Endothelial cell of umbilical vein (primary cell): ENCODE data around the gene EEIG1. TPM values are rescaled to one million over a fixed set of nuclear protein-coding genes. Genes with fewer than 3 reads are reported as not detected.

Experiments
- BruUV-seq: library from RNA; stranded (reverse); fragments of 400-500 nt; replicated peaks from 2 replicates; lab custom pipeline; 2021; lab: Mats Ljungman, UMichigan
- CTCF ChIA-PET: fragments of 300-600, 350-600 bp; sonication (Branson Sonifier 250); formaldehyde crosslinking; loops from one replicate; lab custom pipeline; 2021; ENCODE audit warnings: antibody characterized with exemption, inconsistent platforms; lab: Charles Lee
- POLR2A ChIA-PET: fragments of 300-600, 350-600 bp; sonication (Branson Sonifier 250); formaldehyde crosslinking; loops from one replicate; lab custom pipeline; 2021; ENCODE audit warnings: antibody characterized with exemption, inconsistent platforms; lab: Charles Lee
- DNase-seq: peaks from one replicate; pipeline ENCODE4 v3.0.0-alpha.2; 2011; ENCODE audit warnings: low read depth, low spot score
- FAIRE-seq: peaks from 2 replicates; lab custom pipeline; 2011; peaks lifted over from hg19 to GRCh38; lab: Jason Lieb, UNC
- H2AFZ ChIP-seq: 2 replicates; pipeline ENCODE4 v1.6.0; 2012; ENCODE audit warnings: low read depth, low read length, control low read depth, inconsistent platforms
- H3K27ac ChIP-seq: 2 replicates; pipeline ENCODE4 v1.5.1; 2011; ENCODE audit warnings: low read depth, mild to moderate bottlenecking, control low read depth, low read length, moderate library complexity; ENCODE audit not compliant: insufficient read depth
- H3K27me3 ChIP-seq, 2 experiments: 2 replicates each; pipeline versions ENCODE4 v1.6.0 to v1.6.1; 2011; ENCODE audit warnings: low read length in 2 of 2, mixed read lengths in 1 of 2; ENCODE audit not compliant: control insufficient read depth in 2 of 2, insufficient read depth in 2 of 2
- H3K36me3 ChIP-seq, 2 experiments: 2 replicates in 1 of 2; 3 replicates in 1 of 2; pipeline ENCODE4 v1.5.1; 2011; ENCODE audit warnings: low read length in 2 of 2, mild to moderate bottlenecking in 1 of 2, moderate library complexity in 1 of 2; ENCODE audit not compliant: control insufficient read depth in 2 of 2, insufficient read depth in 2 of 2; ENCODE audit errors: extremely low read depth in 1 of 2
- H3K4me1 ChIP-seq: 3 replicates; pipeline ENCODE4 v1.5.1; 2011; ENCODE audit warnings: mild to moderate bottlenecking, low read length; ENCODE audit not compliant: control insufficient read depth, insufficient read depth; ENCODE audit errors: extremely low read depth
- H3K4me2 ChIP-seq: 2 replicates; pipeline ENCODE4 v1.6.1; 2011; ENCODE audit warnings: low read length, control low read depth, mixed read lengths; ENCODE audit not compliant: insufficient read depth
- H3K4me3 ChIP-seq, 3 experiments: fragments of 200-600 bp in 1 of 3; sonication (generic), shearing (Covaris generic) in 1 of 3; replicated peaks in 1 of 3; 2 replicates each; pipeline ENCODE4 v1.5.1; 2011 to 2016; ENCODE audit warnings: control low read depth in 3 of 3, low read length in 3 of 3, mild to moderate bottlenecking in 2 of 3, inconsistent platforms in 1 of 3, low read depth in 1 of 3, moderate library complexity in 1 of 3; ENCODE audit not compliant: insufficient read depth in 1 of 3
- H3K79me2 ChIP-seq: 2 replicates; pipeline ENCODE4 v1.6.0; 2012; ENCODE audit warnings: low read length, inconsistent platforms; ENCODE audit not compliant: control insufficient read depth, insufficient read depth
- H3K9ac ChIP-seq: replicated peaks from 2 replicates; pipeline ENCODE3; 2011; ENCODE audit warnings: low read length, control low read depth; ENCODE audit not compliant: insufficient read depth; ENCODE audit errors: extremely low read depth
- H3K9me1 ChIP-seq: replicated peaks from 3 replicates; pipeline ENCODE4 v1.6.0; 2011; ENCODE audit warnings: mild to moderate bottlenecking, low read length; ENCODE audit not compliant: control insufficient read depth, insufficient read depth; ENCODE audit errors: extremely low read depth
- H3K9me3 ChIP-seq: replicated peaks from 2 replicates; pipeline ENCODE4 v1.5.1; 2012; ENCODE audit warnings: low read length, inconsistent platforms; ENCODE audit not compliant: control insufficient read depth, insufficient read depth
- H4K20me1 ChIP-seq: replicated peaks from 2 replicates; pipeline ENCODE3; 2011; ENCODE audit warnings: mild to moderate bottlenecking, low read length; ENCODE audit not compliant: control insufficient read depth, insufficient read depth; ENCODE audit errors: extremely low read depth
- CTCF ChIP-seq, 2 donors: IDR thresholded peaks; 1 replicate in 1 of 2; 2 replicates in 1 of 2; pipeline ENCODE4 v1.5.1; 2011; ENCODE audit warnings: low read length in 2 of 2, mild to moderate bottlenecking in 2 of 2, moderate library complexity in 2 of 2, control low read depth in 1 of 2, inconsistent platforms in 1 of 2, low read depth in 1 of 2; ENCODE audit not compliant: insufficient read depth in 1 of 2; ENCODE audit errors: extremely low read depth in 1 of 2
- EZH2 ChIP-seq: IDR thresholded peaks from 2 replicates; pipeline ENCODE4 v1.6.1; 2012; ENCODE audit warnings: borderline replicate concordance, low read depth, mild to moderate bottlenecking, moderate library complexity, low read length, inconsistent platforms; ENCODE audit not compliant: severe bottlenecking
- FOS ChIP-seq: IDR thresholded peaks from 2 replicates; pipeline ENCODE4 v1.6.1; 2011; ENCODE audit warnings: mild to moderate bottlenecking, low read length, moderate library complexity, borderline replicate concordance; ENCODE audit not compliant: insufficient read depth
- GATA2 ChIP-seq: IDR thresholded peaks from 2 replicates; pipeline ENCODE4 v1.7.0; 2011; ENCODE audit warnings: low read depth, mild to moderate bottlenecking, moderate library complexity, mixed read lengths, low read length; ENCODE audit not compliant: insufficient read length, insufficient read depth
- JUN ChIP-seq: IDR thresholded peaks from 2 replicates; pipeline ENCODE4 v1.6.1; 2011; ENCODE audit warnings: borderline replicate concordance, low read depth; ENCODE audit not compliant: insufficient read length, insufficient read depth
- MAX ChIP-seq: IDR thresholded peaks from 2 replicates; pipeline ENCODE4 v1.6.1; 2011; ENCODE audit not compliant: insufficient read depth, insufficient read length
- MYC ChIP-seq: IDR thresholded peaks from one replicate; pipeline ENCODE4 v1.6.1; 2011; ENCODE audit warnings: mild to moderate bottlenecking, low read depth, low read length
- POLR2A ChIP-seq: IDR thresholded peaks from 2 replicates; pipeline ENCODE4 v1.6.1; 2012; ENCODE audit warnings: low read depth, mild to moderate bottlenecking, control low read depth, low read length
- POLR2AphosphoS5 ChIP-seq: IDR thresholded peaks from 2 replicates; pipeline ENCODE4 v1.6.1; 2012; ENCODE audit warnings: low read depth, mild to moderate bottlenecking, control low read depth, low read length, moderate library complexity; ENCODE audit not compliant: insufficient read depth
- dilution Hi-C: fragments of 300-500 bp; cut with MboI; formaldehyde crosslinking; loops from one replicate; pipeline ENCODE4 v1.15.0; 2019; ENCODE audit warnings: low sequenced_read_pairs; ENCODE audit not compliant: extremely low pct_ligation_motif_present
- intact Hi-C: fragments of 100-400 bp; cut with micrococcal nuclease; formaldehyde crosslinking; loops from one replicate; pipeline ENCODE4 v1.10.0; 2022
- polyA plus RNA-seq, 4 experiments: library from polyadenylated mRNA; depleted of rRNA in 3 of 4; stranded (reverse) in 3 of 4; unstranded in 1 of 4; fragments of >200 nt; gene quantifications; 2 replicates each; pipeline versions ENCODE4 v1.2.1 to v1.2.3, GENCODE V29; 2011 to 2012; ENCODE audit warnings: missing spikeins in 1 of 4
- total RNA-seq: library from RNA; stranded (reverse); gene quantifications from 2 replicates; pipeline ENCODE4 v1.2.3, GENCODE V29; 2021

Gene EEIG1
- total and polyA plus RNA-seq, 2 donors (not counting 3 experiments of a cell fraction or from before 2014, with no cell fraction given): 8.4 to 19.0 TPM

GRCh38 chr9:127961155-127961490 lies 19.7 kb downstream of the EEIG1 start:
- Histone ChIP-seq H4K20me1 (no peaks in the 10 kb centered on the region), H3K27ac (no peak overlapping the region), H3K27me3 (no peaks in the 10 kb centered on the region), H3K4me2 (no peak overlapping the region), H3K9me3 (no peaks in the 10 kb centered on the region), H3K9ac (no peak overlapping the region), H3K4me3 (no peak overlapping the region), H3K36me3 (no peaks in the 10 kb centered on the region), H3K9me1 (no peaks in the 10 kb centered on the region), H3K79me2 (no peaks in the 10 kb centered on the region), H2AFZ (no peak overlapping the region), H3K4me1 (peaks cover 5% of the 10 kb centered on the region)
- TF ChIP-seq JUN: no peak
- TF ChIP-seq FOS: no peak
- TF ChIP-seq MAX: no peak
- TF ChIP-seq POLR2A: no peak
- TF ChIP-seq POLR2AphosphoS5: no peak
- no peak for TF ChIP-seq EZH2
- no peak for TF ChIP-seq GATA2
- no peak for TF ChIP-seq CTCF (IDR thresholded peaks at IDR 0.05; ENCODE audit: extremely low read depth in 1 of 2, insufficient read depth in 1 of 2, low read depth in 1 of 2, low read length in 2 of 2)
- TF ChIP-seq MYC: no peak
- dilution Hi-C loops: no loop called here
- ChIA-PET POLR2A (no interaction called here), CTCF (interaction anchor here (0.6 to 1.8 kb wide), 5 partner anchors 9 to 72 kb away, joined by 3 to 4 read pairs (median 4); no protein-coding TSS in a partner anchor)
- DNase-seq (no peak), FAIRE-seq (no peak)
- BruUV-seq: no TSS peak
- intact Hi-C loops: no loop called here
